Neural cell (in vitro differentiated cells): ENCODE data around the gene AFF2. TPM values are rescaled to one million over a fixed set of nuclear protein-coding genes. Genes with fewer than 3 reads are reported as not detected.

ENCODE experiments used
- H2AFZ ChIP-seq: fragments of 200-600, 300-800 bp; sonication (generic), shearing (Covaris generic); 2 replicates; pipeline ENCODE4 v1.6.0; 2014; ENCODE audit warnings: low read depth, mild to moderate bottlenecking, antibody characterized with exemption, low read length, moderate library complexity
- H3F3A ChIP-seq: fragments of 200-600 bp; shearing (Covaris generic); 2 replicates; pipeline ENCODE4 v1.6.1; 2016; ENCODE audit warnings: mild to moderate bottlenecking, moderate library complexity, mixed read lengths, antibody characterized with exemption, low read length; ENCODE audit not compliant: insufficient read depth, poor library complexity, severe bottlenecking
- H3K27ac ChIP-seq: fragments of 200-600, 300-800 bp; sonication (generic), shearing (Covaris generic); 2 replicates; pipeline ENCODE4 v1.5.1; 2014; ENCODE audit warnings: mild to moderate bottlenecking, low read length, moderate library complexity
- H3K27me3 ChIP-seq: fragments of 300-800, 200-600 bp; sonication (generic), shearing (Covaris generic); 2 replicates; pipeline ENCODE4 v1.6.0; 2014; ENCODE audit warnings: mild to moderate bottlenecking, low read depth, low read length, moderate library complexity; ENCODE audit not compliant: insufficient read depth
- H3K36me3 ChIP-seq: fragments of 300-800, 200-600 bp; sonication (generic), shearing (Covaris generic); 2 replicates; pipeline ENCODE4 v1.5.1; 2014; ENCODE audit warnings: mild to moderate bottlenecking, antibody characterized with exemption, low read length, moderate library complexity; ENCODE audit not compliant: insufficient read depth
- H3K4me2 ChIP-seq: fragments of 300-800, 200-600 bp; sonication (generic), shearing (Covaris generic); 2 replicates; pipeline ENCODE4 v1.6.0; 2014; ENCODE audit warnings: mild to moderate bottlenecking, low read length
- H3K4me3 ChIP-seq: fragments of 300-800, 200-600 bp; sonication (generic), shearing (Covaris generic); 2 replicates; pipeline ENCODE4 v1.5.1; 2014; ENCODE audit warnings: mild to moderate bottlenecking, low read length, moderate library complexity
- H3K79me2 ChIP-seq: fragments of 200-600 bp; shearing (Covaris generic); replicated peaks from 2 replicates; pipeline ENCODE4 v1.6.0; 2014; ENCODE audit warnings: mild to moderate bottlenecking, low read length, moderate library complexity; ENCODE audit not compliant: insufficient read depth
- H3K9ac ChIP-seq: fragments of 300-800, 200-600 bp; sonication (generic), shearing (Covaris generic); 2 replicates; pipeline ENCODE4 v1.6.1; 2016; ENCODE audit warnings: mild to moderate bottlenecking, low read length, mixed read lengths
- H3K9me2 ChIP-seq: fragments of 200-600 bp; shearing (Covaris generic); 2 replicates; pipeline ENCODE4 v1.6.1; 2016; ENCODE audit warnings: mild to moderate bottlenecking, low read length, mixed read lengths; ENCODE audit not compliant: insufficient read depth
- H3K9me3 ChIP-seq: fragments of 200-600, 300-800 bp; sonication (generic), shearing (Covaris generic); 2 replicates; pipeline ENCODE4 v1.6.1; 2016; ENCODE audit warnings: mild to moderate bottlenecking, mixed run types, low read length, moderate library complexity, mixed read lengths
- H4K20me1 ChIP-seq: fragments of 200-600 bp; shearing (Covaris generic); 2 replicates; pipeline ENCODE4 v1.6.1; 2016; ENCODE audit warnings: mild to moderate bottlenecking, mixed run types; ENCODE audit not compliant: insufficient read depth
- EP300 ChIP-seq: fragments of 450-650 bp; conservative IDR thresholded peaks from 2 replicates; pipeline ENCODE4 v1.6.1; 2014; ENCODE audit warnings: antibody characterized with exemption, mild to moderate bottlenecking, moderate library complexity; ENCODE audit not compliant: poor library complexity, severe bottlenecking
- EZH2 ChIP-seq: fragments of 200-600, 300-800 bp; shearing (Covaris generic), sonication (generic); IDR thresholded peaks from 2 replicates; pipeline ENCODE4 v1.6.1; 2014; ENCODE audit warnings: antibody characterized with exemption, low read length, borderline replicate concordance, mild to moderate bottlenecking; ENCODE audit not compliant: insufficient read depth, poor library complexity, severe bottlenecking
- MXI1 ChIP-seq: fragments of 450-650 bp; conservative IDR thresholded peaks from 2 replicates; pipeline ENCODE4 v1.6.1; 2014; ENCODE audit warnings: antibody characterized with exemption, mild to moderate bottlenecking; ENCODE audit not compliant: poor library complexity, severe bottlenecking
- POLR2AphosphoS5 ChIP-seq: IDR thresholded peaks from 2 replicates; pipeline ENCODE4 v1.6.1; 2012
- RAD21 ChIP-seq: fragments of 450-650 bp; conservative IDR thresholded peaks from 2 replicates; pipeline ENCODE4 v1.6.1; 2014; ENCODE audit warnings: antibody characterized with exemption, mild to moderate bottlenecking, moderate library complexity
- SMC3 ChIP-seq: fragments of 450-650 bp; conservative IDR thresholded peaks from 2 replicates; pipeline ENCODE4 v1.6.1; 2014; ENCODE audit warnings: antibody characterized with exemption, mild to moderate bottlenecking, moderate library complexity; ENCODE audit not compliant: poor library complexity
- TAF1 ChIP-seq: IDR thresholded peaks from 2 replicates; pipeline ENCODE4 v1.6.1; 2012; ENCODE audit warnings: low read depth
- polyA plus RNA-seq: library from polyadenylated mRNA; depleted of rRNA; stranded (reverse); fragments of >200 nt; gene quantifications from 2 replicates; pipeline ENCODE4 v1.2.3, GENCODE V29; 2014
- TF ChIP-seq, protein P1 (sequence below): IDR thresholded peaks from 2 replicates; pipeline ENCODE4 v1.6.1; 2012; ENCODE audit warnings: borderline replicate concordance
- TF ChIP-seq, protein P2 (sequence below): fragments of 450-650 bp; IDR thresholded peaks from 2 replicates; pipeline ENCODE4 v1.5.1; 2014; ENCODE audit warnings: antibody characterized with exemption, mild to moderate bottlenecking, moderate library complexity; ENCODE audit not compliant: poor library complexity, severe bottlenecking

AFF2 gene
- polyA plus RNA-seq, 1 donor from 2014 or later, result 10.5 TPM

DNA sequence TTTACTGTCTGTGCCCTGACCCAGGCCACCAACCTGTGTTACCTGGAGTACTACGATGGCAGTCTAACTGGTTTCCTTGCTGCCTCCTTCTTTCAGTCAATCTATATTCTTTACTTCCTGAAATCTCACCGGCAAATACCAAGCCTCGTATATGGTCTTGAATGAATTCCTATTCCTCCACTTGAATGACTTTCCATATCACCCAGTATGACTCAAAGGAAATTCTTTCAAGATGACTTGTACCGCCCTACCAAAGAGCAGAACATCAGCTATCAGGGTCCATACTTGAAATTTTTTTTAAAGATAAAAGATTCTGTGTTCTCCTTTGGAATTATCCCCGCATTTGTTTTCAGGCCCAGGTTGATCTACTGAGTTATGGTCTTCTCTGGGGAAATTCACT lies 378.0 kb downstream of the AFF2 start:
- Histone ChIP-seq H3K4me2 (no peak overlapping the region), H3K9me3 (no peaks in the 10 kb centered on the region)
- TF ChIP-seq, protein P1, sequence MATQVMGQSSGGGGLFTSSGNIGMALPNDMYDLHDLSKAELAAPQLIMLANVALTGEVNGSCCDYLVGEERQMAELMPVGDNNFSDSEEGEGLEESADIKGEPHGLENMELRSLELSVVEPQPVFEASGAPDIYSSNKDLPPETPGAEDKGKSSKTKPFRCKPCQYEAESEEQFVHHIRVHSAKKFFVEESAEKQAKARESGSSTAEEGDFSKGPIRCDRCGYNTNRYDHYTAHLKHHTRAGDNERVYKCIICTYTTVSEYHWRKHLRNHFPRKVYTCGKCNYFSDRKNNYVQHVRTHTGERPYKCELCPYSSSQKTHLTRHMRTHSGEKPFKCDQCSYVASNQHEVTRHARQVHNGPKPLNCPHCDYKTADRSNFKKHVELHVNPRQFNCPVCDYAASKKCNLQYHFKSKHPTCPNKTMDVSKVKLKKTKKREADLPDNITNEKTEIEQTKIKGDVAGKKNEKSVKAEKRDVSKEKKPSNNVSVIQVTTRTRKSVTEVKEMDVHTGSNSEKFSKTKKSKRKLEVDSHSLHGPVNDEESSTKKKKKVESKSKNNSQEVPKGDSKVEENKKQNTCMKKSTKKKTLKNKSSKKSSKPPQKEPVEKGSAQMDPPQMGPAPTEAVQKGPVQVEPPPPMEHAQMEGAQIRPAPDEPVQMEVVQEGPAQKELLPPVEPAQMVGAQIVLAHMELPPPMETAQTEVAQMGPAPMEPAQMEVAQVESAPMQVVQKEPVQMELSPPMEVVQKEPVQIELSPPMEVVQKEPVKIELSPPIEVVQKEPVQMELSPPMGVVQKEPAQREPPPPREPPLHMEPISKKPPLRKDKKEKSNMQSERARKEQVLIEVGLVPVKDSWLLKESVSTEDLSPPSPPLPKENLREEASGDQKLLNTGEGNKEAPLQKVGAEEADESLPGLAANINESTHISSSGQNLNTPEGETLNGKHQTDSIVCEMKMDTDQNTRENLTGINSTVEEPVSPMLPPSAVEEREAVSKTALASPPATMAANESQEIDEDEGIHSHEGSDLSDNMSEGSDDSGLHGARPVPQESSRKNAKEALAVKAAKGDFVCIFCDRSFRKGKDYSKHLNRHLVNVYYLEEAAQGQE, result no peak
- TF ChIP-seq EZH2, result no peak
- TF ChIP-seq MXI1, result no peak
- TF ChIP-seq, protein P2, sequence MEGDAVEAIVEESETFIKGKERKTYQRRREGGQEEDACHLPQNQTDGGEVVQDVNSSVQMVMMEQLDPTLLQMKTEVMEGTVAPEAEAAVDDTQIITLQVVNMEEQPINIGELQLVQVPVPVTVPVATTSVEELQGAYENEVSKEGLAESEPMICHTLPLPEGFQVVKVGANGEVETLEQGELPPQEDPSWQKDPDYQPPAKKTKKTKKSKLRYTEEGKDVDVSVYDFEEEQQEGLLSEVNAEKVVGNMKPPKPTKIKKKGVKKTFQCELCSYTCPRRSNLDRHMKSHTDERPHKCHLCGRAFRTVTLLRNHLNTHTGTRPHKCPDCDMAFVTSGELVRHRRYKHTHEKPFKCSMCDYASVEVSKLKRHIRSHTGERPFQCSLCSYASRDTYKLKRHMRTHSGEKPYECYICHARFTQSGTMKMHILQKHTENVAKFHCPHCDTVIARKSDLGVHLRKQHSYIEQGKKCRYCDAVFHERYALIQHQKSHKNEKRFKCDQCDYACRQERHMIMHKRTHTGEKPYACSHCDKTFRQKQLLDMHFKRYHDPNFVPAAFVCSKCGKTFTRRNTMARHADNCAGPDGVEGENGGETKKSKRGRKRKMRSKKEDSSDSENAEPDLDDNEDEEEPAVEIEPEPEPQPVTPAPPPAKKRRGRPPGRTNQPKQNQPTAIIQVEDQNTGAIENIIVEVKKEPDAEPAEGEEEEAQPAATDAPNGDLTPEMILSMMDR, result no peak
- no peak for TF ChIP-seq TAF1
- TF ChIP-seq RAD21, result no peak
- no peak for TF ChIP-seq POLR2AphosphoS5
- TF ChIP-seq SMC3, result no peak
- TF ChIP-seq EP300, result no peak

GRCh38 chrX:148885203-148885602 lies 384.8 kb downstream of the AFF2 start:
- H3K36me3 ChIP-seq, result no peaks in the 10 kb centered on the region
- no peaks in the 10 kb centered on the region for H3F3A ChIP-seq
- no peak overlapping the region for H3K4me3 ChIP-seq
- H3K9me3 ChIP-seq, result no peaks in the 10 kb centered on the region
- H3K9me2 ChIP-seq, result no peaks in the 10 kb centered on the region
- no peak overlapping the region for H3K9ac ChIP-seq
- H2AFZ ChIP-seq, result no peak overlapping the region
- TF ChIP-seq EZH2 (no peak), SMC3 (no peak), POLR2AphosphoS5 (no peak), RAD21 (no peak), EP300 (no peak), TAF1 (no peak), MXI1 (no peak)
- TF ChIP-seq, protein P2, result no peak
- TF ChIP-seq, protein P1, result no peak
- H3K27me3 ChIP-seq, result no peaks in the 10 kb centered on the region
- H3K4me2 ChIP-seq, result no peak overlapping the region
- no peak overlapping the region for H3K27ac ChIP-seq
- no peaks in the 10 kb centered on the region for H3K79me2 ChIP-seq
- no peaks in the 10 kb centered on the region for H4K20me1 ChIP-seq

More for the DNA sequence above, 378.0 kb downstream of the AFF2 start:
- Histone ChIP-seq H3K4me3 (no peak overlapping the region), H3K36me3 (no peaks in the 10 kb centered on the region), H3K9ac (no peak overlapping the region), H3F3A (no peaks in the 10 kb centered on the region), H3K9me2 (no peaks in the 10 kb centered on the region), H3K79me2 (no peaks in the 10 kb centered on the region), H2AFZ (no peak overlapping the region), H3K27me3 (no peaks in the 10 kb centered on the region), H4K20me1 (no peaks in the 10 kb centered on the region), H3K27ac (no peak overlapping the region)
